Measurements from ENCODE around the gene TRIM50.
"Not testable (repeated sequence)": the region's sequence is repeated elsewhere in the genome, so short reads cannot be mapped to it uniquely, and the experiment has no call there.

- not testable (repeated sequence) for TF ChIP-seq EZH2phosphoT487 (IDR thresholded peaks at IDR 0.05; ENCODE audit: low read depth, severe bottlenecking, unreplicated experiment); CTCF (IDR thresholded peaks at IDR 0.05; ENCODE audit: poor library complexity)
Observed at GRCh38 chr7:73327922-73328321, at the start of gene TRIM50, which contains the start of gene FKBP6.

Measured in hepatocyte (in vitro differentiated cells).